NCI-H2171 treated with DMSO at 0.1 percent for 48 hours (cell line): ENCODE measurements around the gene SLMAP.

ENCODE experiments used
- DNase-seq: peaks from one replicate; lab custom pipeline; 2025; lab: John Stamatoyannopoulos, UW

Gene SLMAP

DNA sequence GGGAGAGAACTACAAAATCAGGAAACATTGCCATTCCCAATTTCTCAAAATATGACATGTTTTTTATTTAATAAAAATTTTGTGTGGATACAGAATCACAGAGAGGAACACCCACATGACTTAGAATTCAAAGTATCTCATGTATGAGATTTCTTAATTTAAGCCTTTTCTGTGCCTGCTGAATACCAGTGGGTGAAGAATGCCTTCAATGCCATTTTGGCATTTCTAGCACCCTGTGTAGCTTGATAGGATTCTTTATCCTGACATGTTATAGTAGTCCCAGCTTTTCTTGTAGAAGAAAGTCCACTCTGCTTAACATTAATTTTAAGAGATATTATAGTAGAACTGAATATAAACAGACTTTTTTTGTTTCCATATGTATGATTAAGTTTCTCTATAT is 3.1 kb upstream of the SLMAP start:
- no peak for DNase-seq

DNA sequence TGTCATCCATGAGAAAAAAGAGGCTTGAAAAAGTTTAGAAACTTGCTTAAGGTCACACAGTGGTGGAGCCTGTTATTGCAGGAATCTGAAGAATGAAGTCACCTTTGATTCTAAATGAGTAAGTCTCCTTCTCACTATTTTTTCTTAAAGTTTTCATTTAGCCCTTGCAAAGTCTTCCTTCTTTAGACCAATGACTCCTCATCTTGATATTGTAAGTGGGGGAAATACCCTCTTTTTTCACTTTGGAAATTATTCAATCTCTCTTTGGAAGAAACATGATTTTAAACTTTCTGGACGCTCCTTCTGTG is 787 bp upstream of the SLMAP start:
- DNase-seq, result no peak

- DNase-seq, result no peak
Measured at GRCh38 chr3:57756528-57757401, 656 bp downstream of the SLMAP start.

- DNase-seq, result no peak
Measured at GRCh38 chr3:57757642-57758297, 1.7 kb downstream of the SLMAP start.

GRCh38 chr3:57758686-57759085 is 2.6 kb downstream of the SLMAP start:
- no peak for DNase-seq

GRCh38 chr3:57764794-57765193 is 8.7 kb downstream of the SLMAP start:
- no peak for DNase-seq

GRCh38 chr3:57768595-57768994 is 12.5 kb downstream of the SLMAP start:
- DNase-seq, result no peak

GRCh38 chr3:57770009-57770827 is 14.1 kb downstream of the SLMAP start:
- no peak for DNase-seq

DNA sequence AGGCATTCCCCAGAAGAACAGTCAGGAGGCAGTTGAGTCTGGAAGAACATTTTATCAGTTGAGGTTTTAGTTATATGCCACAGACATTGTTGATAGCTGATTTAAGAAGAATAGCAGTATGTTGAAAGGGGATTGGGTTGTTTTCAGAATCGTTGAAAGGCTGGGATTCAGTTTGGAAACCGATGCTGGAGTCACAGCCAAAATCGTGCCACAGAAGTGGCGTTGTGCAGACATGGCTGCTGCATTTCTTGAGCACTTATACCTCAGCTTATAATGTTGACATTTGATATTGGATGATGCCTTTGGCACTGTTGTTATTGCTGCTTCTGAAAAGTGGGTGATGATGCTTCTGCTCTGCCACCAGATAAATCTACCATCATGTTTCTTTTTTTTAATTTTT is 16.1 kb downstream of the SLMAP start:
- no peak for DNase-seq

GRCh38 chr3:57777774-57778173 is 21.7 kb downstream of the SLMAP start:
- DNase-seq, result no peak

DNA sequence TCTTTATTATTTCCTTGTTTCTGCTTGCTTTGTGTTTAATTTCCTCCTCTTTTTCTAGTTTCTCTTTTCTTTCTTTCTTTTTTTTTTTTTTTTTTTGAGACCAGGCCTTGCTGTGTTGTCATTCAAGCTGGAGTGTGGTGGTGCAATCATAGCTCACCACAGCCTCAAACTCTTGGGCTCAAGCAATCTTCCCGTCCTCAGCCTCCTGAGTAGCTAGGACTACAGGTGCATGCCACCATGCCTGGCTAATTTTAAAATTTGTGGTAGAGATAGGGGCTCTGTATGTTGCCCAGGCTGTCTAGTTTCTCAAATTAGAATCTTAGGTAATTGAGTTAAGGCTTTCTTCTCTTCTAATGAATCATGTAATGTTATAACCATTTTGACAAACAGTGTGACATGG is 22.4 kb downstream of the SLMAP start:
- no peak for DNase-seq

DNA sequence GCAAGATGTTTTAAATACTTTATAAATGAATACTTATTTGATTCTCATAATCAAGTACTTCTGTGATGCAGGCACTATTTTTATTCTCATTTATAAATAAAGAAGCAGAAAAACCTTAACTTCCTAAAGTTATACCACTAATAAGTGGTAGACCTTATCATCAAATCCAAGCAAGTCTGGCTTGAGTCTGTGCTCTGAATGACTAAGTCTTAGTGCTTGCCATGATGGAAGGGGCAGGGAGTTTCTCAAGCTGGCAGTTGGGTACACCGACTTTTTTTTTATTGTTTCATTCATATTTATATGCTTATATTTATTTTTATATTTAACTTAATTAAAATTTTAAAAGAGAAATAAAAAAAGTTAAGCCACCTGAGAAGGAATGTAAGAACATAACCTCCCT is 23.6 kb downstream of the SLMAP start:
- no peak for DNase-seq

DNA sequence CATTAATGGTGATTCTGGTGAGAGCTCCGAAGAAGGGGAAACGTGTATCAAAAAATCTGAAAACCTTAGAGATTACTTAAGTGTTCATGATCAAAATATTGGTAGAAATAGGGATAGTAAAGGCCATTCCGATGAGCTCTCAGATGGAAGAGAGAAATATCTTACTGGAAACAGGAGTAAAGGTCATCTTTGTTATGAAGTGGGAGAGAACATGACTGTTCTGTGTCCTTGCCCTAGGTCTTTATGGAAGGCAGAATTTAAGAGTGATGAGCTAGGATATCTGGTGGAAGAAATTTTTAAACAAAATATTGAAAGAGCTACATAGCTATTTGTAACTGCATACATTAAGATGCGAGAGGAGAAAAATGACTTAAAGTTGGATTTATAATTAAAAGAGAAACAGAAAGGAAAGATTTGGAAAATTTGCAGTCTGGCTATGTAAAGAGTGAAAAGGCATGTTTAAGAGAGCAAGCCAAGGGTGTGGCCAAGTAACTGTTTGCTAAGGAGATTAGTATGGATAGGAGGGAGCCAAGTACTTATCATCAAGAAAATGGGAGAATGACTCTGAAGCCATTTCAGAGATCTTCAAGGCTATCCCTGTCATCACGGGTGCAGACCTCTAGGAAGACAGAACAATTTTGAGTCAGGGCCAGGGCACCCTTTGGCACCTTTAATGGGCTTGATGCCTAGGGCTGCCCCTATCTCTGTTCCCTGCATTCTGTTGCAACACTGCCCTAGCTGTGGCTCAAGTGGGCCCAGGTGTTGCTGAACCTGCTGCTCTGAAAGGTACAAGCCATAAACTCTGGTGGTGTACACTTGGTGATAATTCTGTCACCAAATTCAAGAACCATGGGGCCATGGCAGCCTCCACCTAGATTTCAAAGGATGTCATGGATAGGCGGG is 27.3 kb downstream of the SLMAP start:
- no peak for DNase-seq

DNA sequence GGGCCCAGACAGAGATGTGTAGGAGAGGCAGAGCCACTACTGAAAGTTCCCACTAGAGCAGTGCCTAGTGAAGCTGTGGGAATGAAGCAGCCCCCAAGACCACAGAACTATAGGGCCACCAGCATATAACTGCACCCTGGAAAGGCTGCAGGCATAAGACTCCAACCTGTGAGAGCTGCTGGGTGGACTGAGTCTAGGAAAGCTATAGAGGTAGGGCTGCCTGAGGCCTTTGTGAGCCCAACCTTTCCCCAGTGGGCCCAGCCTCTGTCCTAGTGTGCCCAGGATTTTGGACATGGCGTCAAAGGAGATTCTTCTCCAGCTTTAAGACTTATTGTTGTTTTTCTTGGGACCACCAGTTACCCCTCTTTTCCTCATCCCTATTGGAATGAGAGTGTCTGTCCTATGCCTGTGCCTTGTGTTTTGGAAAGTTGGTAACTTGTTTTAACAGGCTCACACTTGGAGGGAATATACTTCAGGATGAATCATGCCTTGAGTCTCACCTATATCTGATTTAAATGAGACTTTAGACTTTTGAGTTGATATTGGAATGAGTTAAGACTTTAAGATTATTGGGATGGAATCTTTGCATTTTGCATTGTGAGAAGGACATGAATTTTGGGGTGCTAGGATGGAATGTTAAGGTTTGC is 28.1 kb downstream of the SLMAP start:
- DNase-seq, result no peak

DNA sequence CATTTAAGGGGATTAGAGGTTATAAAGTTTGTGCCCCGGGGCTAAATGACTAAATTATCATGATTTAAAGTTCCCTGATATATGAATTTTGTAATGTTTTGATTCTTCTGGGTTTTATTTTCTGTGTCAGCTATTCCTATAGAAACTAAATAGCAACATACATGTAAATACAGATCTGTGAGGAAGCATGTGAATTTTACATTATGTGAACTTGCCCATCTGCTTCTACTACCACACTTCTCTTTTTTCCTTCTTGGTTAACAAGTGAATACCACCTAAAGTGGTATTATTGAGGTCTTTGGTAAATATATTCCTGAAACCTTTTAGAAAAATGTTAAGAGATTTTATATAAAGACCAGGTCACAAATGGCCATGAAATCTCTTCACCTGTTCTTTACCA is 29.3 kb downstream of the SLMAP start:
- no peak for DNase-seq

DNA sequence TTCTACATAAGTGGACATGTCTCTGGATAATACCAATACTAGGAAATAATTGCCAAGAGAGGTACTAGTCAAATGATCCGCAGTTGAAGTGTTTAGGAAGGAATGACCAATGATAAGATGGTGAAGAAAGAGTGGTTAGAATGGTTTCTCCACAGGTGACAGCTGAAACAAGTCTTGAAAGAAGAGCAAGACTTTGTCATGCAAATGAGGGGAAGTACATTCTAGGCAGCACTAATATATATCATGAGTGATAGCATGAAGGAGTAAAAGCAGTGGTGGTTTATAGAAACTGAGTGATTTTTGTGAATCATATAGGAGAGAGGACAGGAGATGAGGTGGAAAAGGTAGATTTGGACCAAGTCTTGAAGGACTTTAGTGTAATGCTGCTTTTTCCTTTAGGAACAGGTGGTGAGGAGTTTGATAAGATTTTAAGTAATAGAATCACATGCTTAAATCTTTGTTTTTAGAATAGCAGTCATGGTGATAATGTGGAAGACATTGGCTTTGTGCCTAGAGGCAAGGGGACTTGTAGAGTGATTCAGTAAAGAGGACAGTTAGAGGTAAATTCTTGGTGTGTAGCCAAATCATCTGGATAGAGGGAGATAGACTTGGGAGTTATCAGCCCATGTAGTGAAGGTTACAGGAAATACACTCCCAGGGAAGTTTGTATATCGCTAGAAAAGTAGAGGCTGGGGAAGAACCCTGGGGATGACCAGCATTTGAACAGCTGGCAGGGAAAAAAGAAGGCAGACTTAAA is 31.9 kb downstream of the SLMAP start:
- no peak for DNase-seq

GRCh38 chr3:57788624-57789018 is 32.5 kb downstream of the SLMAP start:
- no peak for DNase-seq

- DNase-seq, result no peak
Measured at GRCh38 chr3:57791245-57791644, 35.1 kb downstream of the SLMAP start.

- DNase-seq, result no peak
Measured at GRCh38 chr3:57792198-57792597, 36.1 kb downstream of the SLMAP start.

DNA sequence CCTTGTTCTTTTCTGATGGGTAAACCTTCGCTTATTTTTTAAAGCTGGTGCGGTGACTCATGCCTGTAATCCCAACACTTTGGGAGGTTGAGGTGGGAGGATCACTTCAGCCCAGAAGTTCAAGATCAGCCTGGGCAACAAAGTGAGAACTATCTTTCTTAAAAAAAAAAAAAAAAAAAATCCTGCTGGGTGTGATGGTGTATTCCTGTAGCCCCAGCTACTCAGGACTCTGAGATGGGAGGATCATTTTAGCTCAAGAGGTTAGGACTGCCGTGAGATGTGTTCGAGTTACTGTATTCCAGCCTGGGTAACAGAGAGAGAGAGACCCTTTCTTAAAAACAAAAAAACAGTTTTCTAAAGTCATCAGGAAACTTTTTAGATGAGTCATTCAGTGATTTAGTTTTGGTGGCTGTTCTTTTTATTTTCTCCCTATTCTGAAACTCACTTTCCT is 37.7 kb downstream of the SLMAP start:
- no peak for DNase-seq

DNA sequence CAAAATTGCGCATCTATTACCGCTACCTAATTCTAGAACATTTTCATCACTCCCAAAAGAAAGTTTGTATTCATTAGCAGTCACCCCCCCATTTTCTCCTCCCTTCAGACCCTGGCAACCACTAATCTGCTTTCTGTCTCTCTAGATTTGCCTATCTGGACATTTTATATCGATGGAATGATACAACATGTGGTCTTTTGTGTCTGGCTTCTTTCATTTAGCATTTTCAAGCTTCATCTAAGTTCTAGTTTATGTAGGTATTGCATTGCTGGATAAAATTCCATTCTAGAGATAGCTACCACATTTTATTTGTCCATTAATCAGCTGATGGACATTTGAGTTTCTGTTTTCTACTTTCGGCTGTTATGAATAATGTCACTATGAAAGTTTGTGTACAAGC is 38.4 kb downstream of the SLMAP start:
- DNase-seq, result no peak
